Muscle layer of duodenum (tissue), 2 donors: ENCODE data around the gene DOCK2.

Experiments used
- H3K27ac ChIP-seq: one replicate; pipeline ENCODE4 v1.7.0; 2013; ENCODE audit warnings: mild to moderate bottlenecking, low read length
- H3K27me3 ChIP-seq: one replicate; pipeline ENCODE4 v1.7.0; 2013; ENCODE audit warnings: low read depth, mild to moderate bottlenecking, control low read depth, low read length
- H3K36me3 ChIP-seq, 2 donors: one replicate each; pipeline ENCODE4 v1.7.0; 2013; ENCODE audit warnings: low read length in 2 of 2, control low read depth in 1 of 2, mild to moderate bottlenecking in 1 of 2; ENCODE audit not compliant: insufficient read depth in 2 of 2, control insufficient read depth in 1 of 2
- H3K4me1 ChIP-seq, 2 donors: one replicate each; pipeline ENCODE4 v1.7.0; 2013; ENCODE audit warnings: low read length in 2 of 2, mild to moderate bottlenecking in 2 of 2, control low read depth in 1 of 2, moderate library complexity in 1 of 2; ENCODE audit not compliant: insufficient read depth in 2 of 2, control insufficient read depth in 1 of 2
- H3K4me3 ChIP-seq, 2 donors: one replicate each; pipeline ENCODE4 v1.7.0; 2013; ENCODE audit warnings: low read length in 2 of 2, low read depth in 1 of 2, mild to moderate bottlenecking in 1 of 2
- H3K9me3 ChIP-seq, 2 donors: one replicate each; pipeline ENCODE4 v1.7.0; 2013; ENCODE audit warnings: low read length in 2 of 2, control low read depth in 1 of 2, mild to moderate bottlenecking in 1 of 2; ENCODE audit not compliant: control insufficient read depth in 1 of 2
- donor health status: healthy.

Gene DOCK2

GRCh38 chr5:169809281-169809680 is 172.2 kb downstream of the DOCK2 start:
- Histone ChIP-seq H3K4me1 (no peaks in the 10 kb centered on the region), H3K36me3 (no peaks in the 10 kb centered on the region), H3K27me3 (no peaks in the 10 kb centered on the region), H3K4me3 (no peak overlapping the region), H3K27ac (no peak overlapping the region), H3K9me3 (no peaks in the 10 kb centered on the region)

- Histone ChIP-seq H3K27me3 (no peaks in the 10 kb centered on the region), H3K9me3 (no peaks in the 10 kb centered on the region), H3K36me3 (no peaks in the 10 kb centered on the region), H3K4me3 (no peak overlapping the region), H3K4me1 (no peaks in the 10 kb centered on the region), H3K27ac (no peak overlapping the region)
Measured at GRCh38 chr5:169810524-169810923, 173.4 kb downstream of the DOCK2 start.

- Histone ChIP-seq H3K9me3 (no peaks in the 10 kb centered on the region), H3K27me3 (no peaks in the 10 kb centered on the region), H3K27ac (no peak overlapping the region), H3K4me1 (no peaks in the 10 kb centered on the region), H3K36me3 (no peaks in the 10 kb centered on the region), H3K4me3 (no peak overlapping the region)
Measured at GRCh38 chr5:169811023-169811422, 173.9 kb downstream of the DOCK2 start.

GRCh38 chr5:169811680-169812079 is 174.6 kb downstream of the DOCK2 start:
- H3K27me3 ChIP-seq: no peaks in the 10 kb centered on the region
- no peaks in the 10 kb centered on the region for H3K36me3 ChIP-seq
- no peaks in the 10 kb centered on the region for H3K4me1 ChIP-seq
- H3K27ac ChIP-seq: no peak overlapping the region
- H3K4me3 ChIP-seq: no peak overlapping the region
- no peaks in the 10 kb centered on the region for H3K9me3 ChIP-seq

GRCh38 chr5:169812786-169813185 is 175.7 kb downstream of the DOCK2 start:
- Histone ChIP-seq H3K9me3 (no peaks in the 10 kb centered on the region), H3K4me1 (no peaks in the 10 kb centered on the region), H3K27ac (no peak overlapping the region), H3K27me3 (no peaks in the 10 kb centered on the region), H3K4me3 (no peak overlapping the region), H3K36me3 (no peaks in the 10 kb centered on the region)

- Histone ChIP-seq H3K27me3 (no peaks in the 10 kb centered on the region), H3K9me3 (no peaks in the 10 kb centered on the region), H3K4me3 (no peak overlapping the region), H3K36me3 (no peaks in the 10 kb centered on the region), H3K4me1 (no peaks in the 10 kb centered on the region), H3K27ac (no peak overlapping the region)
Measured at GRCh38 chr5:169814045-169814444, 177.0 kb downstream of the DOCK2 start.

GRCh38 chr5:169814522-169814921 is 177.4 kb downstream of the DOCK2 start:
- Histone ChIP-seq H3K4me1 (no peaks in the 10 kb centered on the region), H3K9me3 (no peaks in the 10 kb centered on the region), H3K36me3 (no peaks in the 10 kb centered on the region)

GRCh38 chr5:169817031-169817430 is 180.0 kb downstream of the DOCK2 start:
- Histone ChIP-seq H3K36me3 (no peaks in the 10 kb centered on the region), H3K4me3 (no peak overlapping the region), H3K4me1 (no peaks in the 10 kb centered on the region), H3K27me3 (no peaks in the 10 kb centered on the region), H3K27ac (no peak overlapping the region), H3K9me3 (no peaks in the 10 kb centered on the region)

More at GRCh38 chr5:169814522-169814921, 177.4 kb downstream of the DOCK2 start:
- Histone ChIP-seq H3K27me3 (no peaks in the 10 kb centered on the region), H3K27ac (no peak overlapping the region), H3K4me3 (no peak overlapping the region)

GRCh38 chr5:169826618-169827017 is 189.5 kb downstream of the DOCK2 start:
- Histone ChIP-seq H3K9me3 (no peaks in the 10 kb centered on the region), H3K27ac (no peak overlapping the region), H3K4me3 (no peak overlapping the region), H3K4me1 (no peaks in the 10 kb centered on the region), H3K36me3 (no peaks in the 10 kb centered on the region), H3K27me3 (no peaks in the 10 kb centered on the region)

- Histone ChIP-seq H3K9me3 (no peaks in the 10 kb centered on the region), H3K4me1 (no peaks in the 10 kb centered on the region), H3K4me3 (no peak overlapping the region), H3K36me3 (no peaks in the 10 kb centered on the region), H3K27me3 (no peaks in the 10 kb centered on the region), H3K27ac (no peak overlapping the region)
Measured at GRCh38 chr5:169827769-169828168, 190.7 kb downstream of the DOCK2 start.

- Histone ChIP-seq H3K4me3 (no peak overlapping the region), H3K9me3 (no peaks in the 10 kb centered on the region), H3K27ac (no peak overlapping the region), H3K4me1 (no peaks in the 10 kb centered on the region), H3K27me3 (no peaks in the 10 kb centered on the region), H3K36me3 (no peaks in the 10 kb centered on the region)
Measured at GRCh38 chr5:169828385-169828784, 191.3 kb downstream of the DOCK2 start.

- Histone ChIP-seq H3K27ac (no peak overlapping the region), H3K9me3 (no peaks in the 10 kb centered on the region), H3K27me3 (no peaks in the 10 kb centered on the region), H3K4me1 (no peaks in the 10 kb centered on the region), H3K4me3 (no peak overlapping the region), H3K36me3 (no peaks in the 10 kb centered on the region)
Measured at GRCh38 chr5:169831331-169831730, 194.3 kb downstream of the DOCK2 start.
